Osteoblast (primary cell): Measurements from ENCODE around the gene SLC19A1. TPM values are rescaled to one million over a fixed set of nuclear protein-coding genes. Genes with fewer than 3 reads are reported as not detected.

Source experiments
- DNase-seq: peaks from one replicate; pipeline ENCODE4 v3.0.0; 2011; ENCODE audit warnings: low spot score, mixed read lengths; ENCODE audit not compliant: insufficient read length; ENCODE audit errors: missing footprints
- H2AFZ ChIP-seq: 2 replicates; pipeline ENCODE4 v1.6.0; 2011; ENCODE audit warnings: mild to moderate bottlenecking, low read length
- H3K27ac ChIP-seq: 2 replicates; pipeline ENCODE4 v1.5.1; 2011; ENCODE audit warnings: mild to moderate bottlenecking, low read depth, low read length, moderate library complexity
- H3K27me3 ChIP-seq: 2 replicates; pipeline ENCODE4 v1.6.0; 2012; ENCODE audit warnings: mild to moderate bottlenecking, control low read depth, inconsistent platforms, low read length, moderate library complexity; ENCODE audit not compliant: insufficient read depth
- H3K36me3 ChIP-seq: 2 replicates; pipeline ENCODE4 v1.5.1; 2011; ENCODE audit warnings: mild to moderate bottlenecking, low read length, control low read depth, moderate library complexity; ENCODE audit not compliant: insufficient read depth
- H3K4me1 ChIP-seq: 2 replicates; pipeline ENCODE4 v1.5.1; 2011; ENCODE audit warnings: mild to moderate bottlenecking, low read length, control low read depth, moderate library complexity; ENCODE audit not compliant: insufficient read depth
- H3K4me2 ChIP-seq: 2 replicates; pipeline ENCODE4 v1.6.0; 2011; ENCODE audit warnings: mild to moderate bottlenecking, low read length; ENCODE audit not compliant: insufficient read depth
- H3K4me3 ChIP-seq: fragments of 200-600 bp; sonication (generic); 3 replicates; pipeline ENCODE4 v1.5.1; 2012; ENCODE audit warnings: mild to moderate bottlenecking, low read length, inconsistent platforms; ENCODE audit not compliant: insufficient read depth
- H3K79me2 ChIP-seq: 2 replicates; pipeline ENCODE4 v1.6.0; 2012; ENCODE audit warnings: mild to moderate bottlenecking, low read length, control low read depth, inconsistent platforms; ENCODE audit not compliant: insufficient read depth
- H3K9me3 ChIP-seq: 2 replicates; pipeline ENCODE4 v1.5.1; 2011; ENCODE audit warnings: low read depth, low read length, control low read depth
- H4K20me1 ChIP-seq: 2 replicates; pipeline ENCODE4 v1.6.0; 2012; ENCODE audit warnings: mild to moderate bottlenecking, low read length, control low read depth; ENCODE audit not compliant: insufficient read depth
- total RNA-seq: library from RNA; depleted of rRNA; stranded (reverse); fragments of >200 nt; gene quantifications from 2 replicates; pipeline ENCODE4 v1.2.3, GENCODE V29; 2012
- TF ChIP-seq, protein P1 (sequence below): IDR thresholded peaks from 2 replicates; pipeline ENCODE4 v1.5.1; 2011; ENCODE audit warnings: mild to moderate bottlenecking, low read depth, low read length, moderate library complexity; ENCODE audit errors: extremely low read depth

SLC19A1 gene
- total RNA-seq, 1 donor: 2.9 TPM

DNA sequence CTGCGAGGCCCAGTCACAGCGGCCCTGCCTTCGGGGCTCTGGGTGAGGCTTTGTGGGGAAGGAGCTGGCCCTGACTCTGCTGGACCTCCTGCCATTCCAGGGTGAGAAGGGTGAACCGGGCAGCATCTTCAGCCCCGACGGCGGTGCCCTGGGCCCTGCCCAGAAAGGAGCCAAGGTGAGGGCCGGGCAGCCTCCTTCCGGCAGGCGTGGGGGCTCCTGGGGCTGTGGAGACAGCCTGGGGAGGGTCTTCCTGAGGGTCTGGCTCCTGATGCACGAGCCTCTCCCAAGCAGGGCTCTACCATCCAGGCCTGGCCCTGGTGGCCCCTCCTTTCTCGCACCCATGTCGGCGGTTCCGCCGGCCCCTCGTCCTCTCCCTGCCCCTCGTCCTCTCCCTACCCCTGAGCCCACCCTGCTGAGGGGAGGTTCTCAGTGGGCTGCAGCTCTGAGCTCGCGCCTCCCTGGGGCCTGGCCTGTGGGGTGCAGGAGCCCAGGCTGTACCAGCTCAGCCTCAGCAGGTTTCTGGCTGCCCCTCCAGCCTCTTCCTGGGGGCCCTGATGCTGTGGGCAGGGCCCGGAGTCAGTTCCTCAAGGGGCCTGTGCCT lies 48.7 kb downstream of the SLC19A1 start:
- Histone ChIP-seq H3K4me1 (no peaks in the 10 kb centered on the region), H3K36me3 (no peaks in the 10 kb centered on the region), H3K79me2 (no peaks in the 10 kb centered on the region), H2AFZ (no peak overlapping the region), H3K4me2 (no peak overlapping the region), H3K27me3 (no peaks in the 10 kb centered on the region), H3K27ac (no peak overlapping the region), H4K20me1 (no peaks in the 10 kb centered on the region), H3K4me3 (no peak overlapping the region), H3K9me3 (no peaks in the 10 kb centered on the region)
- TF ChIP-seq, protein P1, sequence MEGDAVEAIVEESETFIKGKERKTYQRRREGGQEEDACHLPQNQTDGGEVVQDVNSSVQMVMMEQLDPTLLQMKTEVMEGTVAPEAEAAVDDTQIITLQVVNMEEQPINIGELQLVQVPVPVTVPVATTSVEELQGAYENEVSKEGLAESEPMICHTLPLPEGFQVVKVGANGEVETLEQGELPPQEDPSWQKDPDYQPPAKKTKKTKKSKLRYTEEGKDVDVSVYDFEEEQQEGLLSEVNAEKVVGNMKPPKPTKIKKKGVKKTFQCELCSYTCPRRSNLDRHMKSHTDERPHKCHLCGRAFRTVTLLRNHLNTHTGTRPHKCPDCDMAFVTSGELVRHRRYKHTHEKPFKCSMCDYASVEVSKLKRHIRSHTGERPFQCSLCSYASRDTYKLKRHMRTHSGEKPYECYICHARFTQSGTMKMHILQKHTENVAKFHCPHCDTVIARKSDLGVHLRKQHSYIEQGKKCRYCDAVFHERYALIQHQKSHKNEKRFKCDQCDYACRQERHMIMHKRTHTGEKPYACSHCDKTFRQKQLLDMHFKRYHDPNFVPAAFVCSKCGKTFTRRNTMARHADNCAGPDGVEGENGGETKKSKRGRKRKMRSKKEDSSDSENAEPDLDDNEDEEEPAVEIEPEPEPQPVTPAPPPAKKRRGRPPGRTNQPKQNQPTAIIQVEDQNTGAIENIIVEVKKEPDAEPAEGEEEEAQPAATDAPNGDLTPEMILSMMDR: no peak
- no peak for DNase-seq

DNA sequence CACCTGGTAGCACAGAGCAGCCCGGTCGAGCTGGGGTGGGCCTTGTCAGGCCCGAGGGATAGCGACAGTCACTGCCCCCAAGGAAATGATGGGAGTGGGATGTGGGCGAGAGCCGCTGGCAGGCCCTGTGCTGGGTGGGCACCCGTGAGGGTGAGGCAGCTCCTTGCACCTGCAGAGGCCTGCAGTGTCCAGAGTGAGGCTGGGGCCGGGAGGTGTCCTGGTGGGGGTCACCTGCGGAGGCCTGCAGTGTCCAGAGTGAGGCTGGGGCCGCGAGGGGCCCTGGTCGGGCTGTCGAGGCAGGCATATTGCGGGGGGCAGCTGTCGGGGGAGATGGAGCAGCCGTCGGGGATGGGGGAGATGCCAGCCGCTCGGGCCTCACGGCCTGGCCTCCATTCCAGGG lies 49.5 kb downstream of the SLC19A1 start:
- no peak overlapping the region for H3K4me3 ChIP-seq
- no peak for DNase-seq
- no peaks in the 10 kb centered on the region for H3K4me1 ChIP-seq
- H3K27ac ChIP-seq: no peak overlapping the region
- no peaks in the 10 kb centered on the region for H3K79me2 ChIP-seq
- H3K9me3 ChIP-seq: no peaks in the 10 kb centered on the region
- no peaks in the 10 kb centered on the region for H4K20me1 ChIP-seq
- H3K4me2 ChIP-seq: no peak overlapping the region
- H3K27me3 ChIP-seq: no peaks in the 10 kb centered on the region
- no peaks in the 10 kb centered on the region for H3K36me3 ChIP-seq
- TF ChIP-seq, protein P1: no peak
- H2AFZ ChIP-seq: no peak overlapping the region

DNA sequence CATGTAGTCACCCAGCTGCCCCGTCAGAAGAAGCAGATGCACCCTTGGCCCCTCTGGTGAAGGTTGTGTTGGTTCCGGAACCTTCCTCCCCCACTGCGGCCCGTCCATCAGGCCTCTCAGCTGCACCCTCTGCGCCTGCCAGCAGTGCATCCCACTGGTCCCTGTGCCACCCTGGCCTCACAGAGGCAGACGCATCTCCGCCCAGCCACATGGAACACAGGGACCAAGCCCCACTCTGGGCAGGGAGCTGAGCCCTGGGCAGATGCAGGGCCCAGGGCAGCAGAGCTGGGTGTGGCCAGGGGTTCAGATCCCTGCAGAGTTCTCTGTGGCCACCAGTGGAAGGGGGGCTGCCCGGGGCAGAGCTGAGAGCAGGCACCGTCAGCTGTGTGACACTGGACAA lies 50.6 kb downstream of the SLC19A1 start:
- no peak for DNase-seq
- no peaks in the 10 kb centered on the region for H3K36me3 ChIP-seq
- H3K27ac ChIP-seq: no peak overlapping the region

DNA sequence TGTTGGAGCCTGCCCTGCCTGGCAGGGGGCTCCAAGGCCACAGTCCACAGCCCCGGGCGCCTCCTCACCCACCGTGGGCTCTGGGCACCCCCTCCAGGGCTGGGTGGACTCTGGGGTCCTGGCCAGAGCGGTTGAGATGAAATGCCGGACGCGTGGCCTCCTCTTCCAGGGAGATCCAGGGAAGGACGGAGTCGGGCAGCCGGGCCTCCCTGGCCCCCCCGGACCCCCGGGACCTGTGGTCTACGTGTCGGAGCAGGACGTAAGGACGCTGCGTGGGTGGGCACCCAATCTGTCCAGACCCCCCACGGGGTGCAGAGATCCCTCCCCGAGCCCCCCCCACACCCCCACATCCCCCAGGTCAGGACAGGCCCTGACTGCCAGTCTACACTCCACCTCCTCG lies 51.2 kb downstream of the SLC19A1 start:
- Histone ChIP-seq H3K4me2 (no peak overlapping the region), H2AFZ (no peak overlapping the region), H3K36me3 (no peaks in the 10 kb centered on the region), H3K27me3 (no peaks in the 10 kb centered on the region), H3K4me1 (no peaks in the 10 kb centered on the region), H3K4me3 (no peak overlapping the region), H3K79me2 (no peaks in the 10 kb centered on the region), H3K27ac (no peak overlapping the region), H4K20me1 (no peaks in the 10 kb centered on the region), H3K9me3 (no peaks in the 10 kb centered on the region)
- TF ChIP-seq, protein P1: no peak
- no peak for DNase-seq

More for the DNA sequence above, 50.6 kb downstream of the SLC19A1 start:
- Histone ChIP-seq H3K4me3 (no peak overlapping the region), H3K27me3 (no peaks in the 10 kb centered on the region), H3K79me2 (no peaks in the 10 kb centered on the region), H4K20me1 (no peaks in the 10 kb centered on the region), H2AFZ (no peak overlapping the region), H3K9me3 (no peaks in the 10 kb centered on the region), H3K4me2 (no peak overlapping the region), H3K4me1 (no peaks in the 10 kb centered on the region)
- TF ChIP-seq, protein P1: no peak
